ENCODE results near the gene REG4.
A peak's percentile ranks its signal among the peaks of the same experiment; 100 is the strongest.
"Not testable (repeated sequence)": the region's sequence is repeated elsewhere in the genome, so short reads cannot be mapped to it uniquely, and the experiment has no call there.

Gene REG4

GRCh38 chr1:119811387-119811786 is at the start of gene REG4:
Gene REG4, minus strand, starts transcription at chr1:119811460. Its CDS starts 2,691 bp downstream, at chr1:119808769.
- no peak for DNase-seq (ENCODE audit: insufficient read length, low spot score)
- no peak for FAIRE-seq

DNA sequence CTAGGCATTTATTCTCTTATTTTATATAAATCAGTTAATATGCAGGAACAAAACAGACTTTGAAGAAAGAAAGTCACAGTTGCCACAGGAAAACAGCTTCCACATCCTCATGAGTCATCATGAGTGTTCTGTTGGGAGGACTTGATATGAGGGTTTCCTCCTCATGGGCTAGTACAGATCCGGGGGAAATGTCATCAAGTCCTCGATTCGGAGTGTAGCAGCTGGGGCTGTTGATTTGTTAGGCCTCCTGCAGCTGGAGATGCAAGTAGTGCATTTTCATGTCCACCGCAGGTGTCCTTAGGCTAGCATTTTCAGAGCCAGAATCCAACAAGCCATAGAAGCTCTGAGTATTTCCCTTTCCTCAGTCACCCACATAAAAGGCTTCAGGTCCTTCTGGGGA is 48.4 kb upstream of the REG4 start:
- FAIRE-seq (no peak), DNase-seq (ENCODE audit: insufficient read length, low spot score) (peak; percentile 18)

- DNase-seq (ENCODE audit: insufficient read length, low spot score); FAIRE-seq: not testable (repeated sequence)
These were observed 47.4 kb upstream of the REG4 start for GRCh38 chr1:119858556-119859214.

DNA sequence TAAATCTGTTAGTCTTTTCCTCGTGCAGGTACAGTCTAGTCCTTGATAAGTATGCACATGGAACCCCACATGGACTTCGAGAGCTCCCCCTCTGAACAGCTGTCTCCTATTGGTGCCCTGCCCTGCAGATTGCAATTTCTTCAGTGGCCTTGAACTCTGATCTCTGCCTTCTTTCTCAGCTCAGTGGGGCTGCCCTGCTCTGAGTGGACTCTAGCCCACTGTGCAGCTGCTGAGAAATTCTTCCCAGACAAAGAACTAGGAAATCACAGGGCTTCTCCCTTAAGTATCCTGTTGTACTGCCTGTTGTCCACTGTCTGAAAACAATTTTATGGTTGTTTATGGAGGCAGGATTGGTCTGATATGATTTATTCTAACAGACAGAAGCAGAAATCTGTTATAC is 46.9 kb upstream of the REG4 start:
- FAIRE-seq (no peak), DNase-seq (ENCODE audit: insufficient read length, low spot score) (no peak)

GRCh38 chr1:119853155-119853554 is 41.9 kb upstream of the REG4 start:
- DNase-seq (ENCODE audit: insufficient read length, low spot score) (no peak), FAIRE-seq (no peak)

GRCh38 chr1:119844206-119844605 is 32.9 kb upstream of the REG4 start:
- not testable (repeated sequence) for DNase-seq (ENCODE audit: insufficient read length, low spot score); FAIRE-seq

GRCh38 chr1:119841306-119841705 is 30.0 kb upstream of the REG4 start:
- no peak for FAIRE-seq

DNA sequence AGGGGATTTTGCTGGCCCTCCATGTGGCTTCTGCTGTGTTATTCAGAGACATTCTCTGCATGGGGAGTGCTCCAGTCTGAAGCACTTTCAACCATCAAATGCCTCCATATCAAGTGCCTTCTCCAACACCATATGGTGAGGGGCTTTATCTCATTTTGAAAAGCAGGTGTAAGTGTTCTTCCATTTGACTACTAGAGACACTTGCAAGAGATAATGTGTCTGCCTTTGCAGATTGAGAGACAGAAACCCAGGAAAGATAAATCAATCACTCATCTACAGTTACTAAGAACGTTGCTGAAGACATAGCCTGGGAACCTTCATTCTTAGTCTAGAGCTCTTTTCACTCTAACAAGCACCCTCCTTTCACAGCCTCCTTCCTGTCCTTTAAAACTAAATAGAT is 29.5 kb upstream of the REG4 start:
- DNase-seq (ENCODE audit: insufficient read length, low spot score) = no peak
- FAIRE-seq = no peak

More at GRCh38 chr1:119841306-119841705, 30.0 kb upstream of the REG4 start:
- DNase-seq (ENCODE audit: insufficient read length, low spot score) = no peak

- FAIRE-seq (no peak), DNase-seq (ENCODE audit: insufficient read length, low spot score) (no peak)
These were observed 27.0 kb upstream of the REG4 start for GRCh38 chr1:119838236-119838635.

- FAIRE-seq (no peak), DNase-seq (ENCODE audit: insufficient read length, low spot score) (no peak)
These were observed 23.7 kb upstream of the REG4 start for GRCh38 chr1:119834990-119835389.

GRCh38 chr1:119831027-119831426 is 19.8 kb upstream of the REG4 start:
- DNase-seq (ENCODE audit: insufficient read length, low spot score) (no peak), FAIRE-seq (no peak)

DNA sequence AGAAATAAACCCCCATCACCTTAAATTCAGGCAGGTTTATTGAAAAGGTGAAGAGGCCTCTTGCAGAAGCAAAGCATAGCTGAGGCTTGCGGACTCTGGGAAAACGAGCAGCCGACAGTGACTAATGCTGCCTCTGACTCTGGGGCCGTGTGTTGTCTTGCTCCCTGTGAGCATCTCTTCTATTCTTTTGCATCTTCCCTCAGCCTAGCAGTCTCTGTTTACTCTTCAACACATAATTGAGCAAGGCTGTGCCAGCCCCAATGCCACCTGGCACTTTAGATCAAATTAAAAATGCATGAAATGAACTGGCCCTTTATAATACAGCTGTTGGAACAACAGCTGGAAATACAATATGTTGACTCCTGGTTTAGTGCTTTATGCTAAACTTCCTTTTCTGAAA is 18.4 kb upstream of the REG4 start:
- DNase-seq (ENCODE audit: insufficient read length, low spot score) = no peak
- no peak for FAIRE-seq

DNA sequence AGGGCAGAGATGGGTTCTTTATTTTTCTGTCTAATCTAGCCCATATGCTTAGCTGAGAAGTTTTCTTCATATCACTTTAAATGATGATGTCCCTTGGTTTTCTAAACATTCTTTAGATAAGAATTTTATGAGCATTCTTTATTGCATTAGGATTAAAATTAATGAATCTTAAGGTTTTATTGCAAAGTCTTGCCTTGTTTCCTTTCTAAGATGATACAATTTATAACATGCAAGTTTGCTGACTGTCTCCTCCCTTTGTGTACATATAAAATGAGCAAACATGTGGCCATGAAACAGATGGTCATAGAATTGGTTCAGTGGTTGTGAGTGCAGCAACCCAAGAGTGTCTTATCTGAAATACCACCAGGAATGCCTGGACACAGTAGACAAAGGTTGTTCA is 17.7 kb upstream of the REG4 start:
- DNase-seq (ENCODE audit: insufficient read length, low spot score); FAIRE-seq: not testable (repeated sequence)

DNA sequence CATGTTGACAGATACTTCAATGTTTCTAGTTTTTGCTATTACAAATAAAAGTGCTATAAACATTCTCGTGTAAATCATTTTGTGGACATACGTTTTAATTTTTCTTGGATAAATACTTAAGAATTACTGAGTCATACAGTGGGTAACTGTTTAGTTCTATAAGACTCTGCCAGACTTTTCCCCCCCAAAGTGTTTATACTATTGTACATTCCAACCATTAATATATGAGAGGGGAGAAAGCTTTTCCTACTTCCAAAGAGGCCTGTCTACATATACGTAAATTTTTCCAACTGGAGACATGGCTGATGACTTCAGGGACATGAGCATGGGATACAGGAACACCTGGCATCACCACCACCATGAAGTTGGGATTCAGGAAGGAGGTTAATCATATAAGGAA is 17.0 kb upstream of the REG4 start:
- no peak for FAIRE-seq
- DNase-seq (ENCODE audit: insufficient read length, low spot score) = no peak

DNA sequence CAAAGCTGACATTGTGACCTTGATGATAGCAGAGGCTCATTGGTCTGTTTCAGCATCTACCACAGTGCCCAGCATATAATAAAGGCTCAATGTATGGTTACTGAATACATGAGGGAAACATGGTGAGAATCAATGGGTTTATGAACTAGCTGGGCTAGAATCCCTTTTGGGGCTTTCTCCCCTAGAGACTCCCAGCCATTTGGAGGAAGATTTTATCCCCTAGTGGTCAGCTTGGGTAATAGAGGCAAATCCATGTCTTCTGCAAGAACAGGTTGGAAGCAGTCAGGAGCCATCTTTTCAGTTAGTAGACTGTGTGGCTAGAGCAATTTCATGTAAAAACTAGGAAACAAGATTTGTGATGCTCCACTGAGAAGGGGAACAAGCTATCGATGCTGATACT is 15.8 kb upstream of the REG4 start:
- FAIRE-seq = no peak
- DNase-seq (ENCODE audit: insufficient read length, low spot score) = no peak

DNA sequence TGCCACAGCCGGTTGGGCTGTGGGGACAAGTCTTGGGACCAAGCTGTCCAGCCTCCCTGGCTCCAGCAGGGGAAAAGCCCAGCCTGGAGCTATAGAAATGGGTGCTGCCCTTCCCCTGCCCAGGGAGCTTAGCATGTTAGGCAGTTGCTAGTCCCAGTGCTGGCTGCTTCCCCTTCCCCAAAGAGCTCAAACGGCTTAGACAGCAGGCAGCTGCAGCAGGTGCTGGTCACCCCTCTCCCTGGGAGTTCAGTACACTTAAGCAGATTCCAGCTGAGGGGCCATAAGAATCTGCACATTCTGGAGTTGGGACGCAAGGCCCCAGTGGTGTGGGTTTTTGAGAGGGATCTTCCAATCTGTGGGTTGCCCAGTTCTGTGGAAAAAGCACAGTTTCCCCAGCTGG is 11.1 kb upstream of the REG4 start:
- DNase-seq (ENCODE audit: insufficient read length, low spot score) (no peak), FAIRE-seq (no peak)

DNA sequence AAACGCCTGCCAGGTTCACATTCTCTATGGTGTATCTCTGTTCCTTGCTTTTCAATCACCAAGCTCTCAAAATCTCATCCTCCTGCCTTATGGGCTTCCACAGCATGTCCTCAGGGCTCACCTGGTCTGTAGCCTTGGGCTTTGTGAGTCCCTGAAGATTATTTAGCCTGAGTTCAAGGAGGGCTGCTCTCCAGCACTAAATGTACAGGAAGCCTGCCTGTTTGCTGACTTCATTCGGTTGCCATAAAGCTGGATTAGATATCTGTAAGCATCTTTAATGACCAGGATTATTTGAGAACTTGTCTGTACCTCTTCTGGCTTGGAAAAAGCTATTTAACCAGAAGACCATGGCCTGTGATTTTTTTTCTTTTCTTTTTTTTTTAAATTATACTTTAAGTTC is 6.9 kb upstream of the REG4 start:
- FAIRE-seq = no peak
- no peak for DNase-seq (ENCODE audit: insufficient read length, low spot score)

- FAIRE-seq (no peak), DNase-seq (ENCODE audit: insufficient read length, low spot score) (no peak)
These were observed 5.1 kb upstream of the REG4 start for GRCh38 chr1:119816407-119816806.

GRCh38 chr1:119815928-119816327 is 4.7 kb upstream of the REG4 start:
- no peak for FAIRE-seq

GRCh38 chr1:119815361-119815760 is 4.1 kb upstream of the REG4 start:
- FAIRE-seq (no peak), DNase-seq (ENCODE audit: insufficient read length, low spot score) (no peak)

More at GRCh38 chr1:119815928-119816327, 4.7 kb upstream of the REG4 start:
- DNase-seq (ENCODE audit: insufficient read length, low spot score) = no peak

- DNase-seq (ENCODE audit: insufficient read length, low spot score) = no peak
- no peak for FAIRE-seq
These were observed 3.0 kb upstream of the REG4 start for GRCh38 chr1:119814288-119814687.

- no peak for DNase-seq (ENCODE audit: insufficient read length, low spot score)
- no peak for FAIRE-seq
These were observed 811 bp upstream of the REG4 start for GRCh38 chr1:119811985-119812557.

Measured in HTR-8/SVneo (cell line).